Mammary epithelial cell (primary cell): ENCODE measurements around the gene ANKRD29.

Source experiments
- CTCF ChIP-seq, 2 donors: IDR thresholded peaks in 1 of 2; conservative IDR thresholded peaks in 1 of 2; 2 replicates each; pipeline ENCODE4 v1.5.1; 2011 to 2012; ENCODE audit warnings: inconsistent platforms in 2 of 2, low read length in 2 of 2, mild to moderate bottlenecking in 2 of 2, control low read depth in 1 of 2, low read depth in 1 of 2; ENCODE audit not compliant: insufficient read depth in 1 of 2; ENCODE audit errors: extremely low read depth in 1 of 2
- EZH2 ChIP-seq: IDR thresholded peaks from 2 replicates; pipeline ENCODE4 v1.6.1; 2012; ENCODE audit warnings: low read length, inconsistent platforms, borderline replicate concordance

- TF ChIP-seq EZH2 (no peak), CTCF (conservative IDR thresholded peaks at IDR 0.05 in 1 of 2, IDR thresholded peaks at IDR 0.05 in 1 of 2; ENCODE audit: extremely low read depth in 1 of 2, insufficient read depth in 1 of 2, low read depth in 1 of 2, low read length in 2 of 2) (no peak)
Observed at GRCh38 chr18:23629444-23629946, 33.2 kb downstream of the ANKRD29 start.
